ENCODE measurements around the gene ADAMTS14.
A peak's percentile ranks its signal among the peaks of the same experiment; 100 is the strongest.

The ADAMTS14 gene

DNA sequence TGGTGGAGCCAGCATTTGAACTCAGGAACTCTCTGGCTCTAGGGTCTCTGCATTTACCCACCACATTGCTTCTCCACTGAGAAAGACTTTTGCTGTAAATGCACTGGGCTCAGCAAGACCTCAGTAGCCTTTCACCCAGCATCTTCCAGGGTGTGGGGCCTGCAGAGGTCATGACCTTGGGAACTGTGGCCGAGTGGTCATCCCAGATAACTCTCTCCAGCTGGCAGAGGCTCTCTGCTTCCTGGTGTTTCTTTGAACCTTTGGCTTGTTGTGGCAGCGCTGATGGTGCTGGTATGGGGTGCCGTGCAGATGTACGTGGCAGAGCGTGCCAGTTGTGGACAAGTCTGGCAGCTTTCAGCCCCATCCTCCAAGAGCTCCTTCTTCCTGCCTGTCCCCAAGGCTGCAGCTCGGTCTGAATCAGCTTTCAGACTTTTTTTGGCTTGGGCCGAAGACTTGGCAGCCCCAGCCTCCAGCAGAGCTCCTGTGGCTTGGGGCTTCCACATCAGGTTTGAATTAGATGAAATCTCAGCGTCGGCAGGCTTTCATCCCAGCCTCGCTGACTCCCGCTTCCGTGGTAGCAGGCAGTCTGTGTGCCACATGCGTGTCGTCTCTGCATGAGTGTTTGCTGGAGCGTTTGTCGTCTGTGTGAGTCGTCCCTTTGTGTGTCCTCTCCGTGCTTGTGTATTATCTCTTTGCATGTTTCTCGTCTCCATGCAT, 21.5 kb downstream of the ADAMTS14 start:
- no peak for TF ChIP-seq Cebpa-rat (IDR thresholded peaks at IDR 0.05)
- Histone ChIP-seq H4K20me1 (no peaks in the 10 kb centered on the region), H3K27ac (no peak overlapping the region), H3K4me3 (no peak overlapping the region), H3K4me2 (no peak overlapping the region), H3K36me3 (no peaks in the 10 kb centered on the region), H3K9ac (no peak overlapping the region), H3K27me3 (no peaks in the 10 kb centered on the region), H3K4me1 (no peaks in the 10 kb centered on the region), H3K9me3 (no peaks in the 10 kb centered on the region)

- no peak overlapping the region for H3K4me2 ChIP-seq
- no peaks in the 10 kb centered on the region for H4K20me1 ChIP-seq
- H3K27me3 ChIP-seq, result no peaks in the 10 kb centered on the region
- no peak overlapping the region for H3K4me3 ChIP-seq
- no peak overlapping the region for H3K27ac ChIP-seq
- no peaks in the 10 kb centered on the region for H3K36me3 ChIP-seq
- no peak overlapping the region for H3K9ac ChIP-seq
- TF ChIP-seq Cebpa-rat (IDR thresholded peaks at IDR 0.05), result no peak
- H3K9me3 ChIP-seq, result no peaks in the 10 kb centered on the region
- no peaks in the 10 kb centered on the region for H3K4me1 ChIP-seq
Measured at GRCh38 chr10:70694418-70695141, 22.3 kb downstream of the ADAMTS14 start.

- no peaks in the 10 kb centered on the region for H4K20me1 ChIP-seq
- H3K4me2 ChIP-seq, result no peak overlapping the region
Measured at GRCh38 chr10:70695241-70696030, 23.1 kb downstream of the ADAMTS14 start.

DNA sequence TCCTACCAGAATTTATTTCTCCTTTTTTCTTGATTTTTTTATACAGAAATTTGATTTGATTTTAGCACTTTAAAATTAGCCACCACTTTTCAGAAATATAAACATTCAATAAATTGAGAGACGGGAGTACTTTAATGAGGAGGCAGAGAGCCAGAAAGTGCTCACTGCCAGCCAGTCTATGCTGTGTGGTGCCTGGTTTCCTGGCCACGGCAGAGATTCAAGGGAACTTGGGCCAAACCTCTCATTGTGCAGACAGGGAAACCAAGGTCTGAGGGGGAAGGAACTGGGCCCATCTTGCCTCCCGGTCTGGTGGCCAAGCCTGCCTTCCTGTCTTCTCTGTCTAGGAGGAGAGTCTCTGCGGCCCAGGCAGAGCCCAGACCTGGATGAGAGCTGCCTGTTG, 25.9 kb downstream of the ADAMTS14 start:
- Histone ChIP-seq H3K36me3 (no peaks in the 10 kb centered on the region), H3K4me3 (no peak overlapping the region)
- no peak for TF ChIP-seq Cebpa-rat (IDR thresholded peaks at IDR 0.05)

More at GRCh38 chr10:70695241-70696030, 23.1 kb downstream of the ADAMTS14 start:
- H3K9ac ChIP-seq, result no peak overlapping the region
- H3K9me3 ChIP-seq, result no peaks in the 10 kb centered on the region
- H3K4me1 ChIP-seq, result no peaks in the 10 kb centered on the region
- H3K36me3 ChIP-seq, result no peaks in the 10 kb centered on the region
- no peak for TF ChIP-seq Cebpa-rat (IDR thresholded peaks at IDR 0.05)
- H3K4me3 ChIP-seq, result no peak overlapping the region
- H3K27ac ChIP-seq, result no peak overlapping the region
- H3K27me3 ChIP-seq, result no peaks in the 10 kb centered on the region

DNA sequence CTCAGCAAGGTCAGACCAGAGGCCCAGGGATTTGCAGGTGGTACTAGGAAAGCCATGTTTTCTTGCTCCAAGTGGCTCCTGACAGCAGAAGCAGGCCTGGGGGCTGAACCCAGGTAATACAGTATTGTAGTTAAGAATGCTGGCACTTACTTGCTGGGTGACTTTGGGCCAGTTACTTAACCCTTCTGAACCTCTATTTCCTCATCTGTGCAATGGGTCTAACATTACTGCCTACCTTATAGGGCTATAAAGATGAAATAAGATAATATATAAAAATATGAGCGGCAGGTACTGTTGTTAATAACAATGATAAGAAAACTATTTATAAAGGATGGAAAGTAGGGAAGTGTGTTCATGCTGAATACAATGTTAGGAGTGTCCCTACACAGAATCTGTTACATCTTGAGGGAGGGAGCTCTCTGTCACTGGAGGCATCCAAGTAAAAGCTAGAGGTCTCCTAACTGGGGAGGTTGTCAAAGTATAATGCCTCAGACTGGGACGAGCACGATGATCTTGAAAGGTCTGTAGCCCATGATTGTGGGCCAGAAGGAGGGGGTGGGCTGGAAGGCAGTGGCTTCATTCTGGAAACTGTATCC, 26.9 kb downstream of the ADAMTS14 start:
- H3K4me2 ChIP-seq, result no peak overlapping the region
- H4K20me1 ChIP-seq, result no peaks in the 10 kb centered on the region
- H3K4me1 ChIP-seq, result no peaks in the 10 kb centered on the region
- no peak overlapping the region for H3K27ac ChIP-seq
- no peak overlapping the region for H3K4me3 ChIP-seq
- H3K36me3 ChIP-seq, result no peaks in the 10 kb centered on the region
- H3K9me3 ChIP-seq, result no peaks in the 10 kb centered on the region
- H3K9ac ChIP-seq, result no peak overlapping the region
- TF ChIP-seq Cebpa-rat (IDR thresholded peaks at IDR 0.05), result no peak
- H3K27me3 ChIP-seq, result no peaks in the 10 kb centered on the region

More for the DNA sequence above, 25.9 kb downstream of the ADAMTS14 start:
- no peak overlapping the region for H3K27ac ChIP-seq
- no peaks in the 10 kb centered on the region for H3K4me1 ChIP-seq
- no peaks in the 10 kb centered on the region for H3K27me3 ChIP-seq
- no peak overlapping the region for H3K9ac ChIP-seq
- no peaks in the 10 kb centered on the region for H4K20me1 ChIP-seq
- no peaks in the 10 kb centered on the region for H3K9me3 ChIP-seq
- no peak overlapping the region for H3K4me2 ChIP-seq

- H4K20me1 ChIP-seq, result no peaks in the 10 kb centered on the region
- H3K9ac ChIP-seq, result no peak overlapping the region
- H3K4me3 ChIP-seq, result no peak overlapping the region
- no peaks in the 10 kb centered on the region for H3K9me3 ChIP-seq
- 0 out of 2 replicates have a peak overlapping the region, but pooled peaks have one; percentile 26 for H3K27ac ChIP-seq
- TF ChIP-seq Cebpa-rat (IDR thresholded peaks at IDR 0.05), result no peak
- H3K36me3 ChIP-seq, result no peaks in the 10 kb centered on the region
- H3K27me3 ChIP-seq, result no peaks in the 10 kb centered on the region
- no peak overlapping the region for H3K4me2 ChIP-seq
- no peaks in the 10 kb centered on the region for H3K4me1 ChIP-seq
Measured at GRCh38 chr10:70699659-70700174, 27.4 kb downstream of the ADAMTS14 start.

GRCh38 chr10:70702190-70702763, 30.0 kb downstream of the ADAMTS14 start:
- Histone ChIP-seq H3K9ac (no peak overlapping the region), H3K27ac (no peak overlapping the region), H4K20me1 (no peaks in the 10 kb centered on the region), H3K4me2 (no peak overlapping the region), H3K4me3 (no peak overlapping the region), H3K4me1 (no peaks in the 10 kb centered on the region), H3K36me3 (no peaks in the 10 kb centered on the region), H3K27me3 (no peaks in the 10 kb centered on the region), H3K9me3 (no peaks in the 10 kb centered on the region)
- TF ChIP-seq Cebpa-rat (IDR thresholded peaks at IDR 0.05), result no peak

- no peaks in the 10 kb centered on the region for H3K9me3 ChIP-seq
- no peaks in the 10 kb centered on the region for H3K27me3 ChIP-seq
- no peak overlapping the region for H3K4me2 ChIP-seq
- H4K20me1 ChIP-seq, result no peaks in the 10 kb centered on the region
- H3K9ac ChIP-seq, result no peak overlapping the region
- H3K36me3 ChIP-seq, result no peaks in the 10 kb centered on the region
- no peak for TF ChIP-seq Cebpa-rat (IDR thresholded peaks at IDR 0.05)
- no peak overlapping the region for H3K4me3 ChIP-seq
- no peaks in the 10 kb centered on the region for H3K4me1 ChIP-seq
- H3K27ac ChIP-seq, result no peak overlapping the region
Measured at GRCh38 chr10:70704211-70704610, 31.9 kb downstream of the ADAMTS14 start.
